ENCODE data around the gene DSC2.
"Not testable (repeated sequence)": the region's sequence is repeated elsewhere in the genome, so short reads cannot be mapped to it uniquely, and the experiment has no call there.

DSC2 gene

DNA sequence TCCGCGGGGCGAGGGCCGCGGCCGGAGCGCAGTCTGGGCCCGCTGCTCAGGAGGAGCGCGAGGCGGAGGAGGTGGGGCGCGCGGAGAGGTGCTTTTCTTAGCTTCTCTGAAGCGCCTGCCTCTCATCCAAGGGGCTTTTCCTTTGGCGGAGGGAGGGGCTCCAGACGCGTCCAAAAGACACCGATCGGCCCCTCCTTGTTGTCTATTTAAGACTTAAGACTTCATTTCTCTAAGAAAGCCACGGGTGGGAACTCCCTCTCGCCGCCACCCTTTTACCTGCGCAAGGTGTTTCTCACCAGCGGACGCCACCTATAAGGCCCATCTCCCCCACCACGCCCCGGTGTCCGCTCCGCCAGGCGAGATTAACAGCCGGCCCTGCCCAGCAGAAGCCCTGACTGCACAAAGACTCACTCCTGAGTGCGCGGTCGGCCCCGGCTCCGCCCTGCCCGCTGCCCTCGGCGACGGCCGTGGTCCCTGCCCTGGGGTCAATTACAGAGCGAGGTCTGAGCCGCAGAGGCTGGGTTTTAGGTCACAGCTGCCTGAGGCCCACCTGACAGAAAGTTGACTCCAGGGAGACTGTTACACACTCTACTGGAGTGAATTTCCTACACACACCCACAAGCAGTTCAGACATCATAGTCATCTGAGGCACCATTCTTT is at the start of gene DSC2:
Gene DSC2, minus strand, starts transcription at position 397 of the 660 bp plus-strand sequence. CDS start 450 bp downstream, outside the sequence.
- DNase-seq: no peak

DNA sequence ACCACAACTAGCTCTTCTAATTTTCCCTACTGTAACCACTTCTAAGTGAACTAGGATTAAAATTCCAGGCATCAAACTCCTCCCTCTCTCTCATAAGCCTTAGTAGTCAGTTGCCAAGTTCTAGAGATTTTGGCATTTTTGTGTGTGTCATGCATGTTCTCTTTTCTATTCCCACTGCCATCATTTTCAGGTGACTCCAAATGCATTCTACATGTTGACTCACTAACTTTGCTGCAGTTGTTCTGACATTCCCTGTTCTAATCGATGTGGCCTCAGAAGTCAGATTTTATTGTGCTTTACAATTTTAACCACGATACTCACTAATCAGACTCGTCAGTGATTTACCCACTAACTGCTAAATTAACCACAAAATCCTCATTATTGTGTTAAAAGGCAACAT is 47.1 kb upstream of the DSC2 start:
- no peak for DNase-seq

DNA sequence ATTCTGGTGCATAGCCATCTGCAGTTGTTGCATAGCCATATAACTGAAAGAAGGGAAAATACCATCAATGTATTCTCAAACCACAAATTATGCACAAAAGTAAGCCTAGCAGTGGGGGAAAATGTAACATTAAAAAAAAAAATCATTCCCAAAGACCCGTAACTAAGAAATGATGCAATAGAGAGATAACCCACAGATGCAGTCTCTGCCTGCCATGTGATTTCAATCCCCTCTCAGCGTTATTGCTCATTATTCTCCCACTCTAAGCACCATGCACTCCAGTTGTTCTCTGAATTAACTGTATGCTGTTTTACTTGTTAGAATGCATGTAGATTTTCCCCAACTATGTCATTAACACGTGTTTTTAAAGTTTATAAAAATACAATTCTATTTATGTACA is 46.4 kb upstream of the DSC2 start:
- DNase-seq: no peak

- no peak for DNase-seq
Measured at GRCh38 chr18:31146809-31147208, 44.6 kb upstream of the DSC2 start.

DNA sequence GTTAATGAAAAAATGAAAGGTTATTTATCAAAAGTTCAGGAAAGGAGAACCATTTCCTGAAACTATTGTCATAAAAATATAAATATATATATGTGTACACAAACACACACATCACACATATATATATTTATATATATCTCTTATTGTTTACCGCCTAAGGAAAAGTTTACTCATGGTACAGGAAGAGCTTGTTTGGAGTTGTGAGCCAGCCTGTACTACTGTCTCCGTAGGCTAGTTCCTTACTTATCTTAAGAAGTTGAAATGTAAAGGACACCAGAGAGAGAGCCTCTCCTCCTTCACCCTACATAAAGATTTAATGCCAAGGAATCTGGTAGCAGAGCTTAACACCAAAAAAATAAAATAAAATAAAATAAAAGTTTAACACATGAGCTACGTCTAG is 40.8 kb upstream of the DSC2 start:
- DNase-seq: no peak

DNA sequence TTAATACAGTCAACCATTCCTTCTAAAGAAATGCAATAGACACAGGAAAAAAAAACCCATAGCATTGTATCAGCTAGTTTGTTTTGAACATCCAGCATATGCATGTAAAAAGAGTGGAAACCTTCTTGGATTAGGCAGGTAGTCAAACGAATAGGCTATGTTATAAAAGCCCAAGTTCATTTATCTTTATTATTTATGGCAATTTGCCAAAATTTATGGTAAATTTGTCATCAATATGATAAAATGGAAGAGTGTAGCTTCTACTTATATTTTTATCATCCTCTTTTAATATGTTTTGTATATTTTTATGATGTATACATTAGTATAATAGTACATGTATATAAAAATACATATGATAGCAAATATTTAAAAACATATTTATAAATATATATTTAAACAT is 36.5 kb upstream of the DSC2 start:
- DNase-seq: no peak

- DNase-seq: no peak
Measured at GRCh38 chr18:31134988-31135529, 32.8 kb upstream of the DSC2 start.

DNA sequence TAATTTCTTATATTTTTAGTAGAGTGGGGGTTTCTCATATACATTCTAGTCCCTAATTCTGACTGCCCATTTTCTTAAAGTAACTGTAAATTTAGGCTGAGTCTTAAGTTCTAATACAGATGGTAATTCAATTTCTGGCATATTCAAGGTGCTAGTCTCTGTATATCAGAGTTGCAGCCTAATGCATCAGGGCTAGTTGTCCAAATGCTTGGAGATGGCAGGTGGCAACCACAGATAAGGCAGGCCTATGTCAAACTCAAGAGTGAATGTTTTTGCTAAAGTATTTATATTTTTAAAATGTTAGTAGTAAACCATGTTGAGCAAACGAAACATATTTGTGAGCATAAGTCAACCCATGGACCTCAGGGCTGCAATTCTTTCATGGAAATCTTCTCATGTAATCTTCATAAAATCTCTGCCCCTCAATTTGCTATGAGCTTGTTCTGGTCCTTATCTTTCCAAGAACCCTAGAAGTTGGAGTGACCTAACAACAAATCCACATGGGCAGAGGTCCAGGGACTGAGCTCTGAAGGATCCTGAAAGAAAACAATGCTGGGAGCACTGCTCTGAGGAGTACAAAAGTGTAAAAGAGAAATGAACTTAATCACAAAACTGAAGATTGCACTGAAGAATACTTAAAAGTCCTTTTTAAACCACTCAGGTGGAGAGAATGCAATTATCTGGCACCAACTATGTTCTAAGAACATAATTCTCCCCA is 27.3 kb upstream of the DSC2 start:
- DNase-seq: no peak

DNA sequence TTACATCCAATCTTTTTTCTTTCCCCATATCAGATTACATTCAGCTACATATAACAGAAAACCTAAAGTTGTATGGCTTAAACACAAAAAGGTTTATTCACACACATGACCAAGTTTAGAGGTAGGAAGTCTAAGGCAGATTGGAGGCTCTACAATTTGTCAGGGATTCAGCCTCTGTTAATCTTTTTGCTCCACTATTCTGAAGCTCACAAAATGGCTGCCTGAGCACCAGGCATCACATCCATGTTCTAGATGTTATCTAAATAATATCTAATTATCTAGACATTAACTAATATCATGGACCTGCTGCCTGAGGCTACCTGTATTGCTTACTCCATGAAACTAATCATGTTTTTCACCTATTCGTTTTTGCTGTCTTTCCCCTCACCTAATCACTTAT is 23.7 kb upstream of the DSC2 start:
- no peak for DNase-seq

DNA sequence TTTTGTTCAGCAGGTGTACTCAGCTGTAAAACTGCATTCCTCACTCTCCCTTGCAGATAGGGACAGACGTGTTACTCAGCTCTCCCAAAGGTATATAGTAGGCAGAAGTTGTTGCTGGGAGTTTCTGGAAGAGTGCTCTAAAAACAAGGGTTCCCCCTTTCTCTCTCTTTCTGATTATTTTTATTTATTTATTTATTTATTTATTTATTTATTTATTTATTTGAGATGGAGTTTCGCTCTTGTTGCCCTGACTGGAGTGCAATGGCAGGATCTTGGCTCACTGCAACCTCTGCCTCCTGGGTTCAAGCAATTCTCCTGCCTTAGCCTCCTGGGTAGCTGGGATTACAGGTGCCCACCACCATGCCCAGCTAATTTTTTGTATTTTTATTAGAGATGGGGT is 20.9 kb upstream of the DSC2 start:
- DNase-seq: not testable (repeated sequence)

DNA sequence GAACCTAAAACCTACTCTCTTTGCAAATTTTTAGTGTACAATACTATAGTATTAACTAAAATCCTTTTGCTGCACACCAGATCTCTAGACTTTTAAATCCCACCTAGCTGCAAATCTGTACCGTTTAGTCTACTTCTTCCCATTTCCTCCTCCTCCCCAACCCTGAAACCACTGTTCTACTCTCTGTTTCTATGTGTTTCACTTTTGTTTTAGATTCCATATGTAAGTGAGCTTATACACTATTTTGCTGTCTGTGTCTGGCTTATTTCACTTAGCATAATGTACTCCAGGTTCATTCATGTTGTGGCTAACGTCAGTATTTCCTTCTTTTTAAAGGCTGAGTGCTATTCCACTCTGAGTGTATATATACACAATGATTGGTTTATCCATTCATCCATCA is 18.4 kb upstream of the DSC2 start:
- no peak for DNase-seq

DNA sequence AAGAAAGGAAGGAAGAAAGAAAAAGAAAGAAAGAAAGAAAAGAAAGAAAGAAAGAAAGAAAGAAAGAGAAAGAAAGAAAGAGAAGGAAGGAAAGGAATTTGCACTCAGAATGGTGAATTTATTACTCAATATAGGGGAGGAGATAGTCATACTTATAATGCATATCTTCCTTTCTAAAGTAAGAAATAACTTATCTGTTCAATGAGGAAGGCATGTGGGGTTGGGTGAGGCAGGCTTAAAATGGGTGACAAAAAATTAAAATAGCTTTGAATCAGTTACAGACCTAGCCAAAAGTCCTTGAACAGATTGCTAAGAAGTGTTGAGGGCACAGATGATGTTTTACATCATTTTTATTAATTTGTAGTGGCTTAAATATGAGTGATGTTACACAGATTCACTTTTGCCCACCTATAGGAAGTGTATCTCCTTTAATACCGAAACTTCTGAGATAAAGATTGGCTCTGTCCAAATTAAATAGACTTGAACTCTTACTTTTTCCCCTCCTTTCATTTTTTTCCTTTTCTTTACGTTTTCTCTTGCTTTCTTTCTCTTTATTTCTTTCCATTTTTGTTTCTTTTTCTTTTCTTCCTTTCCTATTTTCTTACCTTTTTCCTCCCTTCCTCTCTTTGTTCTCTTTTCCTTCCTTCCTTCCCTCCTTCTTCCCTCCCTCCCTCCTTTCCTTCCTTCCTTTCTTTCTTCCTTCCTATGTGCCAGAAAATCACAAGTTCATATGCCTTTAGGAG is 14.8 kb upstream of the DSC2 start:
- DNase-seq: no peak

DNA sequence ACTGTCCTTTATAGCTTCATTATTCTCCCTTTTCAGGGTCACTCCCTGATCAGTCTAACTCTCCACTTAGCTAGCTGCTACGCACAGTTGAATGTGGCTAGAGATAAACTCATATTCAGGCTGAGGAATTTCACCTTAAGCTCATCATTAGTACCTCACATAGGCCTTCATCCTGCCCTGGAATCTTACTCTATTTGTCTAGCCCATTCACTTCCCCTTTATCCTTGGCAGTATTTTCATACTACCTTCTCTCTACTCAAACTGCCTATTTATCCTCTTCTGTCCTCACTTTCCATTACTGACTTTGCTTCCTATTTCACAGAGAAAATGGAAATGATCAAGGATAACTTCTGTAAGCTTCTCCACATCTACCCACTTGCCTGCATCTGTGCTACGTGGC is 10.6 kb upstream of the DSC2 start:
- DNase-seq: no peak

DNA sequence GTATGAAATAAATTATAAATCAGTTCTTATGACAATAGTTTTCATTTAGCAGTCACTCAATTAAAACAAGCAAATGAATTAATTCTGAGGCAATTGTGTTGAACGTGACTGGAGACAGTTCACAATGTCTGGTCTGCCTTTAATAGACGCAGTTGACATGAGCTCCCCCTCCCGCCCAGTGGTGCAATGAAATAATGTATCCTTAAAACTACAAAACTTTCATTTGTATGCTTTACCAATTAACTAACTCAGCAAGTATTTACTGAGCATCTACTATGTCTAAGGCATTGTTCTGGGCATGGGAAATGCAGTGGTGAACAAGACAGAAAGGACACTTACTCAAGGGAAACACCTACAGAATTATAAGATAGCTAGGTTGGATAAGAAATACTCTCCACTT is 3.5 kb upstream of the DSC2 start:
- no peak for DNase-seq

GRCh38 chr18:31104444-31104843 is 2.2 kb upstream of the DSC2 start:
- no peak for DNase-seq

GRCh38 chr18:31103423-31103822 is 1.2 kb upstream of the DSC2 start:
- no peak for DNase-seq

DNA sequence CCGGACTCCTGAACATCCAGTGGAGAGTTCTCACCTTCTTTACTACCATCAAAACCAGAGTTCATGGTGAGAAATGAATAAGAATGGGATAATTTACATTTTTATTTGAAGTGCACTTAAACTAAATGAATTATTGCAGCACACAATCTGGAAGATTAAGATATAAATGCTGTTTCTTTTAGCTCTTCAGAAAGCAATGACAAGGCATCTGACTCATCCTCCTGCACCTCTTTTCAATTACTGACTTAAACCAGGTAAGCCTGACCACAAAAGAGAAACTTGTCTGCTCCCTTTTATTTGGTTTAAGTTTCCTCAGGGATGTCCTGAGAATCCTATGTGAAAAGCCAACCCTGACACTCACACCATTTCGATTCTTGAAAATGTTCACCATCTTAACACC is 720 bp upstream of the DSC2 start:
- DNase-seq: no peak

DNA sequence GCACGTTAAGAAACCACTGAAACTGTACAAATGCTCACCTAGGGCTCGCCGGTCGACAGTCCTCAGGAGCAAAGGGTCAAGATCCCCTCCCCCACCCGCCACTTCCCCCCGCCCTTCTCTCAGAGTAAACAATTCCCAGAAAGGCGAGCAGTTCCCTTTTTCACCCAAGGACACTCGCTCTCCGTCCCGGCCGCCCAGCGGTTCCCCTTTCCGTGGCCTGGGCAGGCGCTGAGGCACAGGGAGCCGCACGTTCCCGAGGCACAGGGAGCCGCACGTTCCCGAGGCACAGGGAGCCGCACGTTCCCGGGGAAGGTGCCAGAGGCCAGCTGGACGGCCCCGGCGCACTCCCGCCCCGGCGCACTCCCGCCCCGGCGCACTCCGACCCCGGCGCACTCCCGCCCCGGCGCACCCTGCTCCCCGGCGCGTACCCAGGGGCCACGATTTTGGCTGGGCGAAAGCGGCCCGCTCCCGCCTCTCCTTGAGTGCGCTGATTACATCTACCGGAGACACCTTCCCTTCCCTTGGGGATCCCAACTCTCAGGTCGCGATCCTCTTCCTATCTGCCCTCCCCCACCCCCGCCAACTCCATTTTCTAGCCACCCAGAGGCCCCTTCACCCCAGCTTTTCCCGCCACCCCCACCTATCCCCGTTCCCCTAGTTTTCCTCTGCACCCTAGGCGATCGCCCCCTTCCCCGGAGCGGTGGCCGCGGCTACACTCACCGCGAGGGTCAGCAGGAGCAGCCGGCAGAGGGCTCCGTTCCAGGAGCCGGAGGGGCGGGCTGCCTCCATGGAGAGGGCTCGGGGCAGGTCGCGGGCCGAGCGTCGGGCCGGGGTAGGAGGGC is 817 bp downstream of the DSC2 start:
- no peak for DNase-seq

DNA sequence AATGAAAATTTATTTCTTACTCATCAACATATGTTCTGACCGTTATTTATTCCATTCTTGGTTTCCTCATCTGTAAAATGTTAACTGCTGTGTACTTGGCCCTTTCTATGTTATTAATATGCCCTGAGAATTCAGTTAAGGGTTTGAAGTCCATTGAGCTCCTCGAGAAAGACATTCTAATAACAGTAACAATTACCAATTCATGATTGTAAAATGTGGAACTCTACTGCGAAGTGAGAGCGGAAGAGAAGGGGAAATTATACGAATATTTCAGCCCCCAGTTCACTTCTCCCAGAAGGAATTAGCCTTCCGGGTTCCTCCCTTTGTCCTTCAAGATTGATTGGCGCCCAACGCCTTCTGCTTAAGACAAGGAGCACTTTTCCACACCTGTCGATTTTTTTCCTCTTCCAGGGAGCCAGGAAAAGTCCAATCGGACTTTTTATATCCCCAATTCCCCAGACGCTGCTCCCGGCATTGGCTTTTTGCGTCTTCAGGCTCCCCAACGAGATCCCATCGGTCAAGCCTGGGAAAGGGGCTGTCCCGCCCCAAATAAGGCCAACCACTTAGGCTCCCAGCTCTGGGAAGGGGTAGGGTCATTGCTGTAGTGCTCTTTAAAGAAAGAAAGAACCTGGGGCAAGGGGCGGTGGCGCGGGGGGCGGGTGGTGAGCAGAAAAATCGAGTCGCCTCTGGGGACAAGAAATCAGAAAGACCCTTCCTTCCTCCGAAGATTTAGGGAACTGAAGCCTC is 1.6 kb downstream of the DSC2 start:
- no peak for DNase-seq

GRCh38 chr18:31099450-31100230 is 2.6 kb downstream of the DSC2 start:
- no peak for DNase-seq

DNA sequence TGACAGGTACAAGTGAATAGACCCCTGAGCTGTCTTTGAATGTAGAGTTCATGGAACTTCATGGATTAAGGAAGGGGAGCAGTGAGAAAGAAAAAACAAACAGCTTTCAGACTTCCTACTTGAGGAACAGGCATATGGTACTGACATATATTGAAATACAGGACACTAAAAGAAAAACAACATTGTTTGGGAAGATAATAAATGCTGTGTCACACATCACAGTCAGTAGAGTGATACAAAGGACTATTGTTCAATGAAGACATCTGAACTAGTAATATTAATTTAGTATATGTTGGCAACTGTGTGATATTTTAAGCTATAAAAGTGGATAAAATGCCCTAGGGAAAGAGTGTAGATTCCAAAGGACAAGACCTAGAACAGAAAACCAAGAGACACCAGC is 3.3 kb downstream of the DSC2 start:
- DNase-seq: no peak

All from activated CD4-positive, alpha-beta T cell treated with anti-CD3 and anti-CD28 coated beads, Interleukin-2, amount 50 U/mL, for 1 hour (primary cell).